H1 (cell line): ENCODE results near the gene PPP1R14C. TPM values are rescaled to one million over a fixed set of nuclear protein-coding genes. Genes with fewer than 3 reads are reported as not detected.

Source experiments
- CTCF ChIP-seq, 3 experiments: IDR thresholded peaks; 1 replicate in 2 of 3; 2 replicates in 1 of 3; pipeline versions ENCODE4 v1.5.1 to v1.6.1; 2011; ENCODE audit warnings: low read length in 3 of 3, mild to moderate bottlenecking in 3 of 3, inconsistent platforms in 2 of 3, low read depth in 1 of 3, moderate library complexity in 1 of 3; ENCODE audit not compliant: insufficient read depth in 1 of 3; ENCODE audit errors: control extremely low read depth in 1 of 3
- KDM1A ChIP-seq: fragments of 200-600, 300-600 bp; sonication (generic); IDR thresholded peaks from 2 replicates; pipeline ENCODE4 v1.7.1; 2016; ENCODE audit warnings: mild to moderate bottlenecking, low read length, borderline replicate concordance
- YY1 ChIP-seq: IDR thresholded peaks from 2 replicates; pipeline ENCODE4 v1.6.1; 2011; ENCODE audit warnings: low read depth, mild to moderate bottlenecking, low read length
- polyA plus RNA-seq, 7 experiments: library from polyadenylated mRNA; depleted of rRNA in 3 of 7; stranded (reverse) in 5 of 7; unstranded in 2 of 7; fragments of >200 nt in 5 of 7; fragments of 200-250 nt in 2 of 7; gene quantifications; 1 replicate in 5 of 7; 2 replicates in 1 of 7; 4 replicates in 1 of 7; pipeline versions ENCODE4 v1.2.1 to v1.2.3, GENCODE V29; 2011 to 2013; ENCODE audit warnings: missing spikeins in 2 of 7, mixed read lengths in 2 of 7
- total RNA-seq: library from RNA; stranded (reverse); fragmentation: NEBNext Ultra II Directional; extraction: Animal tissue kit (Norgen Biotek cat#: 25700); gene quantifications from 2 replicates; pipeline ENCODE4 v1.2.1, GENCODE V29; 2021

The PPP1R14C gene
- total and polyA plus RNA-seq, 2 of the 8 experiments (the other 6 are each of a cell fraction or from before 2014, with no cell fraction given) = 0.30 to 0.61 TPM

DNA sequence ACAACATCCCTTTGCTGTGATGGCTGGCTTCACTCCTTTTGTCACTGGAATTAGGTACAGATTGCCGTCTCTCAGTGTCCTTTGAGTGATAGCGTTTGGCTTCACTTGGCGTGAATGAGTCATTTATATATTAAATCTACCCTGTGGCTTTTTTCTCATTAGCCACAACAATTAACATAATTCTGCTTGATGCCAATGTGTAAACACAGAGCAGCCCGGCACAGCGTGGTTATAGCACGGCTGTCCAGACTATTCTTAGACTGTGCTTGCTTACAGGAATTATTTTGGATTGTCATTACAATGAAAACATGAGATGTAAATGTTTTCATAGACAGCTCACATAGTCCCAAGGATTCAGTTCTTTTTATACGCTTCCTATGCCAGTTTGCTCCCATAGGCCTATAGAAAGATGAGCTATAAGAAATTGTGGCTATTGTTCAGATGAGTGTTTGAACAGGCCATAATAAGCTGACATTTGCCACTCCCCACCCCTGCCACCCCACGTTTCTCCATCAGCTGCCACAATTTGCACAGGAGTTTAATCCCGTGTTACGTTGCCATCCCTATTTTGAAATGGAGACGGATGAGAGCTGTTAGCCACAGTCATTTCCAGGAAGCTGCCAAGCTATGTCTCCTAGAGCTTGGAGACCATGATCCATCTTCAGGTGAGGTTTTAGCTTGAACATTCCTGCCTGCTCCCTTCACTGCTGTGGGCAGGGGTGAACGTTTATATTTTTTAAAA, 65.9 kb downstream of the PPP1R14C start (continued):
- no peak for TF ChIP-seq CTCF (IDR thresholded peaks at IDR 0.05; ENCODE audit: control extremely low read depth in 1 of 3, insufficient read depth in 1 of 3, low read depth in 1 of 3, low read length in 3 of 3)
- TF ChIP-seq KDM1A = no peak
- no peak for TF ChIP-seq YY1
